NCI-H69 (cell line): ENCODE results near the gene SLC31A2.
"Not testable (repeated sequence)": the region's sequence is repeated elsewhere in the genome, so short reads cannot be mapped to it uniquely, and the experiment has no call there.

Experiments
- DNase-seq: peaks from one replicate; lab custom pipeline; 2025; lab: John Stamatoyannopoulos, UW

The SLC31A2 gene

GRCh38 chr9:113150670-113151611 is at the start of gene SLC31A2:
Gene SLC31A2 (plus strand): TSS chr9:113151007. CDS start chr9:113151075, 68 bp downstream.
- DNase-seq, result peak; percentile 96

DNA sequence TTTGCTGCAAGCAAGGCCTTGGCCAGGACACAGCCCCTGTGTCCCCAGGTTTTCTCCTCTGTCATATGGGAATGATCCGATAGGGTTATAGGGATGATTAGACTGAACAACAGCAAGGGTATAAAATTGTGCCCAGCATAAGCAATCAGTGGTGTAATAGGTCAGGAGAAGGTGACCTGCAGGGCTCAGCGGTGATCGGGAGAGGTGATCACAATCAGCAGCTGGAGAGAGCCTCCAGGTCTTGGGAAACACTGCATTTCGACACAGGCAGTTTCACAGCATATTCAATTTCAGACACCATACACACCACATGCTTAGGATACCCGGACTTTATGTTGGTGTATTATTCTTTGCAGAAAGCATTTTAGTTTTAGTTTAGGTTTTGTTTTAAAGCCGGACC is 45.5 kb upstream of the SLC31A2 start:
- not testable (repeated sequence) for DNase-seq

DNA sequence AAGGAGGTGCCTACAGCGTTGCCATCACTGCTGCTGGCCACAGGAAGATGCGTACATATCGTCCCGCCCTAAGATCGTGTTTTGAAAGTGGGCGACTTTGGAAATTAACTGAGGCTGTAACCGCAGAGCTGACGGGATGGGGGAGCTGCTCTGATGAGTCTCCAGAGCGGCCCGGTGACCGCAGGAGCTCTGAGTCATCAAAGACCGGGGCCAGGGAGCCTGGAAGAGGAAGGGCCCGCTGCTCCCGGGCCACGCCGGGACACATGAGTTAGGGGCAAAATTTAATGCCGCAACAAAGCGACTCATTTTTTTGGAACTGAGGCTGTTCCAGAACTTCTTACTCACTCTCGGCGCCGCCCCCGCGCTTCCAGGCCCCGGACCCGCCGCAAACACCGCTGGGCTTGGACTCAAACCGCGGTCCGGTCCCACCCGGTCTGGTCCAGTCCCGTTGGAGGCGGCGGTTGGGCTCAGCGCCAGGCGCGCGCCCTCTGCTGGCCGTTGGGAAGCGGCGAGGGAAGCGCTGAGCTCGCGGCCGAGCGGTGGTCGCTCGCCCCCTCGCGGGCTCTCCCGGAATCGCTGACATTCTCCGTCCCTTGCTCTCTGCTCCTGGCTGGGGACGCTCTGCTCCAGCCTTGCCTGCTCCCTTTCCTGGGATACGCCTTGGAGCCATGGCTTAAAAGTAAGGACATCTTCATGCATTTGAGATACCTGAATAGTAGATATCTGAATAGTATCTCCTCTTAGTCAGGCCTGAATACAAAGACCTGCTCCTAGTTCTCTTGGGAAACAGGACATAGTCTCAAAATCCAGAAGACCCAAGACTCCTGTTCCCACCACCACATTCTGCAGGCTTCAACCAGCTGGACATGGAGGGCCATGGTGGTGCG is 39.5 kb upstream of the SLC31A2 start:
- DNase-seq, result peak; percentile 29

GRCh38 chr9:113112706-113113510 is 37.9 kb upstream of the SLC31A2 start:
- DNase-seq, result peak; percentile 20

- DNase-seq, result not testable (repeated sequence)
These were observed 32.0 kb upstream of the SLC31A2 start for GRCh38 chr9:113118829-113119228.

DNA sequence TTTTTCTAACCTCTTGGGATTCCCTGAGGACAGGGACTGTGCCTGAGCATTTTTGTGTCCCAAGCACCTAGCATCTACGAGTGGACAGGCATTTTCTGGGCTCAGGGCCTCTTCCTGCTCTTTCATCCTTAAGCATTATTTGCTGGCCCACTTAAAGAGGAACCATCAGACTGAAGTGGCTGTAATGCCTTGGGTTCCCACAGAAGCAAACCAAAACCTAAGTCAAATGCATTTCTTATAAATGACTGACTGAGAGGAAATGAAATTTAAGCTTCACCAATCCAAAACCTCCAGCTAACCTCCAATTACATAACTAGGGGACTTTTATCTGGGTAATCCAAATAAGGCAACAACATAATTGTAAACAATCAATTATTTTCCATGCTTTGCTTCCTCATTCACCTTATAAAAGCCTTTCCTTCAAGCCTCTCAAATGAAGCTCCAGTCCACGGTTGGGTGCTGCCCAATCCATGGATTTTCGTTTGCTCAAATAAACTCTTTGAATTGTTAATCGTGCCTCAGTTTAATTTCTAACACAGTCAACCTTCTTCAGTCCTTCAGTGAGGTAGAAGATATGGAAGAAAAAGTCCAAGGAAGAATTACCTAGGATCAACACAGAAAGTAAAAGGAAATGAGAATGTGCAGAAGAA is 25.3 kb upstream of the SLC31A2 start:
- no peak for DNase-seq

DNA sequence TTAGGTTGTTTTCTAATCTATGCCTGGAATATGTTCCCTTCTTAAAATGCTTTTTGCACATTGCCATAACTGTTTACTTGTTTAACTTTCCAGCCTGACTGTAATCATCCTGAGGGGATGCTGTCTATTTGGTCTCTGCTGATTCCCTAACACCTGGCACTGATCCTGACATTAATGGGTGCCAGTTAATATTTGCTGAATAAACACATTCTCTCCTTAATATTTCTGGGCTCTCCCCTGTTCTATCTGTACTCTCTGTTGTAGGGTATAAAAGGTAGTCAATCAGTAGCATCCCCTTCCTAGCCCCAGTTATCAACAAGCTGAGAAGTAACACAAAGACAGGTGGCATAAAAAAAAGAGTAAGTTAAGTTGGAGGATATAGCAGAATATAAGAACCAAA is 21.3 kb upstream of the SLC31A2 start:
- no peak for DNase-seq

DNA sequence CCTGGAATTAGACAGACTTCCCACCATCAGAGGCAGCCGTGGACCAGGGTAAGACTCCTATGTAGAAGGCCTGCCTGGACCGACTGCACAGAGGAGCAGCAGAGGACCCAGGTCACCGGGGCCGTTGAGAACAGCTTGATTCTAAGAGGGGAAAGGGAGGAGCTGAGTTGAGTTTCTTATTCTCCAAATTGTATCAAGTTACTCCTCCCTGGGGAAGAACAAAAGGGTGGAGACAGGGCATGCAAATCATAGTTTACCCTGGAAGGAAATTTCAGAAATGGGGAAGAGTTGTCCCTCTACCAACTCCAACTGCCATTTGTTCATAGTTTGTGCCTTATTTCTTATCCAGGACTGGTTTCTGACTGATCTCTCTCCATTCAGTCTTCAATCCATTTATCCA is 20.9 kb upstream of the SLC31A2 start:
- DNase-seq, result peak; percentile 18

GRCh38 chr9:113131689-113132151 is 19.1 kb upstream of the SLC31A2 start:
- no peak for DNase-seq

DNA sequence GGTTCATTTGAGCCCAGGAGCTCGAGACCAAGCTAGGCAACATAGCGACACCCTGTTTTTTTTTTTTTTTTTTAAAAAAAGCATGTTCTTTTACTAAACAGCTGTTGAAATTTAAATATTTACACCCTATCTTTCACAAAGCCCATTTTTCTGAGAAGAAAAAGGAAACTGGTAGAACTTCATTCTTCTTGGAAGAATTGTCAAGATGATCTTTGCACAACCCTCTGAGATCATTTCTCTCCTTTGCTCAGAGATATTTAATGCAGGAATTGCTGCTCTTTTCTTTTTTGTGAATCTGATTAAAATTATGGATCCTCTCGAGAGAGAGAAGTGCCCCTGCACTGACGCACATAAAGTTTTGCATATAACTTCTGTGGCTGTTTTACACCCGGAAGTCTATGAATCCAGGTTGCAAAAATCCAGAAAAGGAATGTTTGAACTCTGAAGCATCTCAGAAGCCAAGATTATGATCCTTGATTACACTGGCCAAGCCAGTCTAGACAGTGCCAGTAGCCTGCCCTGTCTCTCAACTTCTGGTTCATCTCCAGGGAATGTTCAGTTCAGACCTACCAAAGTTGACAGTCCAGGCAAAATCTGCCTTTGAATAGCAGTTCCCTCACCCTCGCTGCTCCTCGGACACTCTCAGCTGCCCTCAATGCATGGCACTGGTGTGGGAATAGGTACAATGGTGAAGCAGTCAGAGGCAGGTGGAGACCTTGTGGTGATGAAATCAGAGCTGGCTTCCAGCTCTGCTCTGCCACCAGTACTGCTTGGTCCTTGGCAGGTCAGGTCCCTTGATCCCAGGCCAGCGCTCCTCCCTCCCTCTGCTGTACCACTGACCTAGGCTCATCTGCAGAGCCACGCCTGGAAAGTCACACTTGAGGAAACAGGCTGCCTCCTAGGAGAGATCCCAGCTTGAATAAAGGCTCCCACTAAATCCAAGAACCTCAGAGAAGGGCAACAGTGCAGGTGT is 13.3 kb upstream of the SLC31A2 start:
- DNase-seq, result no peak

DNA sequence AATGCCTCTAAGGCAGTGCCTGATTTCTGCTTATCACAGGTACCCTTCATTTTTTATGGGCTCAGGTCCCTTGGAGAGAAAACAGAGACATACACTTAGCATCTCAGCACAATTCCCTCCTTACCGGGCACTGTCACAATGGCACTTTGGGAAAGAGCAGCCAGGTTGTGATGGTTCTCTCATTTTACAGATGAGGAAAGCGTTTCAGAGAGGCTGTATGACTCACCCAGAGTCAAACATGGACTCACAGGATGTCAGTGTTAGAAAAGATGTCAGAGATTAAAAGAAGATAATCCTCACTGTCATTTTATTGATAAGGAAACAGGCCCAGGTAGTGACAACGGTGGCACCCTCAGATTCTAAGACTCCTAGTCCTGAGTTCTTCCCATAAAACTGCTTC is 12.0 kb upstream of the SLC31A2 start:
- DNase-seq, result no peak

- no peak for DNase-seq
These were observed 11.5 kb upstream of the SLC31A2 start for GRCh38 chr9:113139225-113139829.

DNA sequence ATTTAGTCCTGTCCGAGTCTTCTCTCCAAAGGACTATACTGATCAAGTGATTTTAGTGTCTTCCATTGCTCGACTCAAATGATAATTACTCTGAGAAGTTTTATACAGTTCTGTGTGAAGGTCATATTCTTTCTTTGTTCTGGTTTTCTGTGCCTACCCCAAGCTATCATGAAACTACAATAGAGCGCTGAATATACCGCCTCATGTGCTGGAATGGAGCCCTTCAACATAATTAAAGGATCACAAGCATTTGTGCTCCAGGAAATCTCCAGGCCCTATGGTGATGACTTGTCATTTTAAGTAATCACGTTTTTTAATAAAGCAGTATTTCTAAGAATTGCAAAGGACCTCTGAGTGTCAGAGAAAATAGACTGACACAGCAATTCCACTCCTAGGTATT is 10.9 kb upstream of the SLC31A2 start:
- no peak for DNase-seq

- not testable (repeated sequence) for DNase-seq
These were observed 9.9 kb upstream of the SLC31A2 start for GRCh38 chr9:113140896-113141295.

- DNase-seq, result peak; percentile 27
These were observed 7.2 kb upstream of the SLC31A2 start for GRCh38 chr9:113143432-113144227.

- DNase-seq, result no peak
These were observed 2.5 kb upstream of the SLC31A2 start for GRCh38 chr9:113148372-113148705.

GRCh38 chr9:113148781-113149510 is 1.9 kb upstream of the SLC31A2 start:
- DNase-seq, result no peak

GRCh38 chr9:113149561-113149960 is 1.2 kb upstream of the SLC31A2 start:
- DNase-seq, result not testable (repeated sequence)
